HEK293 (cell line): ENCODE measurements around the gene FAM174B.

Source experiments
- CTCF ChIA-PET: fragments of 350-600 bp; formaldehyde crosslinking; extraction: SDS; loops from one replicate; lab custom pipeline; 2021; ENCODE audit warnings: antibody characterized with exemption; lab: Yijun Ruan, JAX
- POLR2A ChIA-PET: fragments of 300-600 bp; formaldehyde crosslinking; extraction: SDS; loops from one replicate; lab custom pipeline; 2020; ENCODE audit warnings: antibody characterized with exemption, inconsistent platforms; lab: Yijun Ruan, JAX
- H3K27ac ChIP-seq: fragments of 200-500 bp; sonication (Bioruptor generic); 2 replicates; pipeline ENCODE4 v1.5.1; 2014; ENCODE audit warnings: low read depth, low read length, control low read depth, inconsistent platforms; ENCODE audit errors: extremely low read depth
- H3K36me3 ChIP-seq, 2 experiments: fragments of 200-500 bp in 1 of 2; sonication (Bioruptor generic) in 1 of 2; 1 replicate in 1 of 2; 2 replicates in 1 of 2; pipeline ENCODE4 v1.5.1; 2014 to 2017; ENCODE audit warnings: inconsistent platforms in 2 of 2, low read length in 2 of 2; ENCODE audit not compliant: control insufficient read depth in 2 of 2, insufficient read depth in 1 of 2
- H3K4me1 ChIP-seq: fragments of 200-500 bp; sonication (Bioruptor generic); 2 replicates; pipeline ENCODE4 v1.5.1; 2014; ENCODE audit warnings: mild to moderate bottlenecking, low read length, inconsistent platforms; ENCODE audit not compliant: control insufficient read depth, insufficient read depth
- H3K4me3 ChIP-seq: 2 replicates; pipeline ENCODE4 v1.5.1; 2011; ENCODE audit warnings: low read depth, mild to moderate bottlenecking, control low read depth, low read length, moderate library complexity
- H3K9me3 ChIP-seq: fragments of 200-500 bp; sonication (Bioruptor generic); 2 replicates; pipeline ENCODE4 v1.5.1; 2014; ENCODE audit warnings: low read depth, low read length, inconsistent platforms; ENCODE audit not compliant: control insufficient read depth, insufficient read depth
- BCL11A ChIP-seq: fragments of 450-650 bp; formaldehyde crosslinking; IDR thresholded peaks from 2 replicates; pipeline ENCODE4 v1.5.1; 2016; ENCODE audit warnings: low read depth, missing biosample characterization, missing genetic modification characterization
- INSM2 ChIP-seq: fragments of 450-650 bp; formaldehyde crosslinking; IDR thresholded peaks from 2 replicates; pipeline ENCODE4 v1.5.1; 2016; ENCODE audit warnings: missing biosample characterization, missing genetic modification characterization
- KLF10 ChIP-seq: fragments of 450-650 bp; IDR thresholded peaks from 2 replicates; pipeline ENCODE4 v1.5.1; 2018; ENCODE audit warnings: missing biosample characterization, mild to moderate bottlenecking, missing genetic modification characterization
- ZBTB20 ChIP-seq: fragments of 450-650 bp; formaldehyde crosslinking; IDR thresholded peaks from 2 replicates; pipeline ENCODE4 v1.5.1; 2016; ENCODE audit warnings: missing biosample characterization, missing genetic modification characterization
- ZBTB21 ChIP-seq: fragments of 450-650 bp; formaldehyde crosslinking; IDR thresholded peaks from 2 replicates; pipeline ENCODE4 v1.5.1; 2017; ENCODE audit warnings: missing biosample characterization, missing genetic modification characterization
- ZBTB6 ChIP-seq: fragments of 450-650 bp; formaldehyde crosslinking; IDR thresholded peaks from 2 replicates; pipeline ENCODE4 v1.5.1; 2017; ENCODE audit warnings: missing biosample characterization, missing genetic modification characterization
- ZFP69B ChIP-seq: fragments of 450-650 bp; formaldehyde crosslinking; IDR thresholded peaks from 2 replicates; pipeline ENCODE4 v1.5.1; 2016; ENCODE audit warnings: missing biosample characterization, missing genetic modification characterization
- ZIC2 ChIP-seq: fragments of 450-650 bp; formaldehyde crosslinking; IDR thresholded peaks from 2 replicates; pipeline ENCODE4 v1.5.1; 2016; ENCODE audit warnings: missing biosample characterization, missing genetic modification characterization
- ZNF140 ChIP-seq: fragments of 450-650 bp; formaldehyde crosslinking; IDR thresholded peaks from 2 replicates; pipeline ENCODE4 v1.5.1; 2016; ENCODE audit warnings: missing biosample characterization, missing genetic modification characterization
- ZNF157 ChIP-seq: fragments of 450-650 bp; formaldehyde crosslinking; IDR thresholded peaks from 2 replicates; pipeline ENCODE4 v1.5.1; 2016; ENCODE audit warnings: missing biosample characterization, missing genetic modification characterization
- ZNF18 ChIP-seq: fragments of 450-650 bp; formaldehyde crosslinking; IDR thresholded peaks from 2 replicates; pipeline ENCODE4 v1.5.1; 2016; ENCODE audit warnings: missing biosample characterization, missing genetic modification characterization
- ZNF221 ChIP-seq: fragments of 450-650 bp; formaldehyde crosslinking; IDR thresholded peaks from 2 replicates; pipeline ENCODE4 v1.5.1; 2017; ENCODE audit warnings: missing biosample characterization, missing genetic modification characterization, borderline replicate concordance
- ZNF23 ChIP-seq: fragments of 450-650 bp; formaldehyde crosslinking; IDR thresholded peaks from 2 replicates; pipeline ENCODE4 v1.5.1; 2016; ENCODE audit warnings: missing biosample characterization, missing genetic modification characterization, borderline replicate concordance
- ZNF292 ChIP-seq: fragments of 450-650 bp; formaldehyde crosslinking; IDR thresholded peaks from 2 replicates; pipeline ENCODE4 v1.5.1; 2016; ENCODE audit warnings: low read depth, missing biosample characterization, missing genetic modification characterization, borderline replicate concordance
- ZNF350 ChIP-seq: fragments of 450-650 bp; formaldehyde crosslinking; IDR thresholded peaks from 2 replicates; pipeline ENCODE4 v1.5.0; 2017; ENCODE audit warnings: missing biosample characterization, mild to moderate bottlenecking, missing genetic modification characterization
- ZNF366 ChIP-seq: fragments of 450-650 bp; formaldehyde crosslinking; conservative IDR thresholded peaks from 2 replicates; pipeline ENCODE4 v1.5.1; 2016; ENCODE audit warnings: missing biosample characterization, missing genetic modification characterization
- ZNF426 ChIP-seq: fragments of 450-650 bp; formaldehyde crosslinking; IDR thresholded peaks from 2 replicates; pipeline ENCODE4 v1.5.1; 2017; ENCODE audit warnings: missing biosample characterization, missing genetic modification characterization, mild to moderate bottlenecking, inconsistent platforms, moderate library complexity
- ZNF518A ChIP-seq: fragments of 450-650 bp; formaldehyde crosslinking; conservative IDR thresholded peaks from 2 replicates; pipeline ENCODE4 v1.5.1; 2016; ENCODE audit warnings: low read depth, missing biosample characterization, missing genetic modification characterization
- ZNF560 ChIP-seq: fragments of 450-650 bp; formaldehyde crosslinking; IDR thresholded peaks from 2 replicates; pipeline ENCODE4 v1.5.1; 2017; ENCODE audit warnings: missing biosample characterization, missing genetic modification characterization, borderline replicate concordance
- ZNF596 ChIP-seq: fragments of 450-650 bp; IDR thresholded peaks from 2 replicates; pipeline ENCODE4 v1.5.0; 2018; ENCODE audit warnings: missing biosample characterization, mild to moderate bottlenecking, missing genetic modification characterization, moderate library complexity
- ZNF610 ChIP-seq: fragments of 450-650 bp; formaldehyde crosslinking; IDR thresholded peaks from 2 replicates; pipeline ENCODE4 v1.5.1; 2016; ENCODE audit warnings: missing biosample characterization, missing genetic modification characterization, borderline replicate concordance
- ZNF639 ChIP-seq: fragments of 450-650 bp; formaldehyde crosslinking; IDR thresholded peaks from 2 replicates; pipeline ENCODE4 v1.5.1; 2016; ENCODE audit warnings: missing biosample characterization, missing genetic modification characterization
- ZNF777 ChIP-seq: fragments of 450-650 bp; formaldehyde crosslinking; IDR thresholded peaks from 2 replicates; pipeline ENCODE4 v1.5.1; 2017; ENCODE audit warnings: missing biosample characterization, missing genetic modification characterization, borderline replicate concordance
- ZSCAN23 ChIP-seq: fragments of 450-650 bp; formaldehyde crosslinking; IDR thresholded peaks from 2 replicates; pipeline ENCODE4 v1.5.1; 2016; ENCODE audit warnings: missing biosample characterization, missing genetic modification characterization
- TF ChIP-seq, protein P1 (sequence below): fragments of 450-650 bp; formaldehyde crosslinking; IDR thresholded peaks from 2 replicates; pipeline ENCODE4 v1.5.1; 2017; ENCODE audit warnings: missing biosample characterization, mild to moderate bottlenecking, missing genetic modification characterization, moderate library complexity

Gene FAM174B

DNA sequence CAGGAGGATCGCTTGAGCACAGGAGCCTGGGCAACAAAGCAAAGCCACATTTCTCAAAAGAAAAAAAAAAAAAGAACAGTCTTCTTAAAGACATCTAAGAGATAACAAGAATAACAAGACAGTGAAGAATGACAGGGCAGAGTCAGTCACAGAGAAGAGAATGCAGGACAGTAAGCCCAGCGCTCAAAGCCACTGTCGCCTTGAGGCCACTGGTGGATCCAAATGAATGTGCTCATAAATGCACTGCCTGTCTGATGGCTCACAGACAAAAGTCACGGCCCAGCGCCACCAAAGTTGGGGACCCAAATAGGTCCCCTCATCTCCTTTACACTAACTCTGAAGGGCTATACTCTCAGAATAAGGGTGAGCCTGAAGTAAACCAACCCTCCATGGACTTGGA, 52.3 kb downstream of the FAM174B start:
- Histone ChIP-seq H3K9me3 (no peaks in the 10 kb centered on the region), H3K27ac (no peak overlapping the region), H3K4me1 (no peaks in the 10 kb centered on the region), H3K36me3 (no peaks in the 10 kb centered on the region), H3K4me3 (no peak overlapping the region)
- CTCF ChIA-PET = no interaction called here
- TF ChIP-seq ZNF366 (tag by site-specific recombination) = no peak
- TF ChIP-seq ZNF221 (tag by site-specific recombination) = no peak
- TF ChIP-seq ZBTB20 (tag by site-specific recombination) = no peak
- TF ChIP-seq ZSCAN23 (tag by site-specific recombination) = no peak
- no peak for TF ChIP-seq ZNF610 (tag by site-specific recombination)
- no peak for TF ChIP-seq ZFP69B (tag by site-specific recombination)
- TF ChIP-seq ZNF639 (tag by site-specific recombination) = no peak
- TF ChIP-seq INSM2 (tag by site-specific recombination) = no peak
- no peak for TF ChIP-seq ZNF23 (tag by site-specific recombination)
- TF ChIP-seq BCL11A = no peak
- TF ChIP-seq ZBTB21 (tag by site-specific recombination) = no peak
- no peak for TF ChIP-seq ZNF292
- TF ChIP-seq ZNF426 (tag by site-specific recombination) = no peak
- no peak for TF ChIP-seq ZNF140 (tag by site-specific recombination)
- POLR2A ChIA-PET = no interaction called here

- ChIA-PET CTCF (interaction anchor here (0.6 kb wide), 1 partner anchor 153 kb away, joined by 8 read pairs; no protein-coding TSS in a partner anchor), POLR2A (no interaction called here)
- Histone ChIP-seq H3K27ac (no peak overlapping the region), H3K36me3 (no peaks in the 10 kb centered on the region), H3K4me3 (no peak overlapping the region), H3K4me1 (no peaks in the 10 kb centered on the region), H3K9me3 (no peaks in the 10 kb centered on the region)
- no peak for TF ChIP-seq ZNF560 (tag by site-specific recombination)
- no peak for TF ChIP-seq ZNF350 (tag by site-specific recombination)
- no peak for TF ChIP-seq ZIC2
- TF ChIP-seq ZNF18 (tag by site-specific recombination) = no peak
- no peak for TF ChIP-seq KLF10 (tag by site-specific recombination)
- TF ChIP-seq ZNF596 (tag by site-specific recombination) = no peak
- TF ChIP-seq ZNF157 = no peak
- TF ChIP-seq ZBTB6 (tag by site-specific recombination) = no peak
- TF ChIP-seq ZNF777 (tag by site-specific recombination) = no peak
- TF ChIP-seq ZNF518A = no peak
- TF ChIP-seq, protein P1, sequence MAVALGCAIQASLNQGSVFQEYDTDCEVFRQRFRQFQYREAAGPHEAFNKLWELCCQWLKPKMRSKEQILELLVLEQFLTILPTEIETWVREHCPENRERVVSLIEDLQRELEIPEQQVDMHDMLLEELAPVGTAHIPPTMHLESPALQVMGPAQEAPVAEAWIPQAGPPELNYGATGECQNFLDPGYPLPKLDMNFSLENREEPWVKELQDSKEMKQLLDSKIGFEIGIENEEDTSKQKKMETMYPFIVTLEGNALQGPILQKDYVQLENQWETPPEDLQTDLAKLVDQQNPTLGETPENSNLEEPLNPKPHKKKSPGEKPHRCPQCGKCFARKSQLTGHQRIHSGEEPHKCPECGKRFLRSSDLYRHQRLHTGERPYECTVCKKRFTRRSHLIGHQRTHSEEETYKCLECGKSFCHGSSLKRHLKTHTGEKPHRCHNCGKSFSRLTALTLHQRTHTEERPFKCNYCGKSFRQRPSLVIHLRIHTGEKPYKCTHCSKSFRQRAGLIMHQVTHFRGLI (tag by site-specific recombination) = no peak
Measured at GRCh38 chr15:92602267-92602593, 53.3 kb downstream of the FAM174B start.
